ENCODE data around the gene RAB23. TPM values are rescaled to one million over a fixed set of nuclear protein-coding genes. Genes with fewer than 3 reads are reported as not detected.

Gene RAB23
- total RNA-seq, 1 donor from 2014 or later, result 18.8 TPM

DNA sequence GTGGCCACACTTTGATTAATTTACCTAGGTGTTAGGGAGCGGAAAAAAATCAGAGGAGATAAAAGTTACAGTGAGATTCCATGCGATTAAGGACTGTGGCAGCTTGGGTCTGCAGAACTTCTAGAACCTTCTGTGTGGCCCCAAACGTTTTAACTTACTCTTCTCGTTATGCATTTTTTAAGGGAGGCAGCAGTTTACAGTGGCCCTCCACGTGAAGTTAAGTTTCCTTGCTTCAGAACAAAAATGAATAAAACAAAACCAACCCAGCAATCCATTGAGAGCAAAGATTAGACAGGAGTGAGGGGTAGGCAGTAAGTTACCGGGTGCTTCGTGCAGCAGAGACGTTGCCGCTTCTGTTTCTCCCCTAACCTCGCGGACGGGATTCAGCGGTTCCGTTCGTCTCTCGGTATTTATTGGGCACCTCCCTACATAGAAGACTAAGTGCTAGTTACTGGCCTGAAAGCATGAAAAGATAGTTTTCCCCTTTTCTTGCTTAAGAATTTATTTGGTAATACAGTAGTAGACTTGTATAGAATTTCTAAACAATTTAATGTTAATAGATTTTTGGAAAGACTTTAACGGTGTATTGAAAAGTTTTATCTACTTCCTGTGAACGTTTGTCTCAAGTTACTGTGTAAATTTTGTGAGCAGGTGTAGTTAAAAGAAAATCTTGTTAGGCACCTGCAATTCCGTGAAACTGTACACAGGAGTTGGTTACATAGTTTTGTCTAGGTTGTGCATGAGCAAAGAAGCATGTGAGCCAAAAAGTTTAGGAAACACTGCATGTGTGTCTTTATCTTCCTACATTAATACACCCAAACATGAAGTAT lies 48.8 kb downstream of the RAB23 start:
- Histone ChIP-seq H3K4me1 (ENCODE audit: control insufficient read depth in 3 of 3, insufficient read depth in 3 of 3, low read length in 3 of 3) (peaks cover 6 to 19% (median 16%) of the 10 kb centered on the region in 3 donors), H3K27me3 (ENCODE audit: control insufficient read depth in 3 of 3, insufficient read depth in 3 of 3, low read length in 3 of 3) (no peaks in the 10 kb centered on the region), H3K4me3 (ENCODE audit: low read length in 3 of 3) (peak overlapping the region; percentile 79 to 90 (median 85)), H3K36me3 (ENCODE audit: control insufficient read depth in 3 of 3, insufficient read depth in 3 of 3, low read length in 3 of 3) (no peaks in the 10 kb centered on the region), H3K9ac (ENCODE audit: low read depth in 1 of 3, low read length in 3 of 3) (peak overlapping the region; percentile 85 to 88 (median 87)), H3K9me3 (ENCODE audit: control insufficient read depth in 3 of 3, low read length in 3 of 3) (no peaks in the 10 kb centered on the region), H3K27ac (ENCODE audit: low read depth, low read length) (peak overlapping the region; percentile 88)

DNA sequence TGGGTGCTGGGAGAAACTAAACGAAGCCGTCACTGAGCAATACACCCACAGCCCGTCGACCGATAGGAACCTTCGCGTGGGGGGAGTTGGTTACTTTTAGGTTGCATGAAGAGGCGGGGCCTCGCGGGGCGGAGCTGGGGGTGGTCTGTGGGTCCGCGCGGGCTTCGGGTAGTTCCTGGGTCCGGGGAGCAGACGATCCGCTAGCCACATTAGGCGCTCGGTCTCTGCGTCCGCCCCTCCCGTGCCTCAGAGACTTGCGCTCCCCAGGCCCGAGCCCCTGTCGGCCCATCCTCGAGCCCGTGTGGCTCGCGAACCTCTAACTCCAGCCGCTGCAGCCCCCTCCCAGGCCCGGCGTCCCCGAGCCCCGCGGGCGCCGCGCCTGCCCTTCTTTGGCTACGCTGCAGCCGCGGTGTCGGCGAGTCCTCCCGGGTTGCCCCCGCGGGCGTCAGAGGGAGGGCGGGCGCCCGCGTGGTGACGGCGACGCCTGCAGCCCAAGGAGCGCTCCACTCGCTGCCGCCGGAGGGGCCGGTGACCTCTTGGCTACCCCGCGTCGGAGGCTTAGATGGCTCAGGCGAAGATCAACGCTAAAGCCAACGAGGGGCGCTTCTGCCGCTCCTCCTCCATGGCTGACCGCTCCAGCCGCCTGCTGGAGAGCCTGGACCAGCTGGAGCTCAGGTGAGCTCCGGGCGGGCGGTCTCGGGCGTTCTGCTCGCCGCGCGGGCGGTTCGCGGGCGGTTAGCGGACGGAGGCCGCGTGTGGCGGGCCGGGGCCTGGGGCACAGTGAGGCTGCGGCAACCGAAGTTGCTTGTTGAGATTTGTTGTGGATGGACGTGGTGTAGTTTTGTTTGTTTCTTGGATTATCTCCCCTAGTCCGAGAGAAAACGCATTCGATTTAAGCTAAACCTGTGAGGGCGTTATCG lies 49.7 kb downstream of the RAB23 start, which contains the start of gene BAG2:
BAG2 (plus strand) TSS at position 191 of the 920 bp plus-strand sequence; CDS start at position 563, 372 bp downstream.
- Histone ChIP-seq H3K4me1 (ENCODE audit: control insufficient read depth in 3 of 3, insufficient read depth in 3 of 3, low read length in 3 of 3) (peaks cover 2 to 10% (median 8%) of the 10 kb centered on the region in 3 donors), H3K9me3 (ENCODE audit: control insufficient read depth in 3 of 3, low read length in 3 of 3) (no peaks in the 10 kb centered on the region), H3K36me3 (ENCODE audit: control insufficient read depth in 3 of 3, insufficient read depth in 3 of 3, low read length in 3 of 3) (no peaks in the 10 kb centered on the region), H3K4me3 (ENCODE audit: low read length in 3 of 3) (peak within 1 kb of the TSS; percentile 79 to 90 (median 85)), H3K9ac (ENCODE audit: low read depth in 1 of 3, low read length in 3 of 3) (peak within 1 kb of the TSS; percentile 85 to 88 (median 87)), H3K27ac (ENCODE audit: low read depth, low read length) (peak within 1 kb of the TSS; percentile 88), H3K27me3 (ENCODE audit: control insufficient read depth in 3 of 3, insufficient read depth in 3 of 3, low read length in 3 of 3) (no peaks in the 10 kb centered on the region)

DNA sequence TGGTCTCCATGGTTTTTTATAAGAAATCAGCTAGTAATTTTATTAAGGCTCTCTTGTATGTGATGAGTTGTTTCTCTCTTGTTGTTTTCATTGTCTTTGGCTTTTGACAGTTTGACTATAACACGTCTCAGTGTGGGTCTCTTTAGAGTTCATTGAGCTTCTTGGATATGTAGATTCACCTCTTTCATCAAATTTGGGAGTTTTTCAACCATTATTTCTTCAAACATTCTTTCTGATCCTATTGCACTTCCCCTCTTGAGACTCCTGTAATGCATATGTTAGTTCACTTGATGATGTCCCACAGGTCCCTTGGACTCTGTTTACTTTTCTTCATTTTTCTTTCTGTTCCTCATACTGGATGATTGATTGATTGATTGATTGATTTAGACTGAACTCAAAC lies 57.0 kb downstream of the RAB23 start:
- H3K27ac ChIP-seq (ENCODE audit: low read depth, low read length), result no peak overlapping the region
- H3K27me3 ChIP-seq (ENCODE audit: control insufficient read depth in 3 of 3, insufficient read depth in 3 of 3, low read length in 3 of 3), result no peaks in the 10 kb centered on the region
- peaks cover 0 to 2% (median 0%) of the 10 kb centered on the region in 3 donors for H3K9me3 ChIP-seq (ENCODE audit: control insufficient read depth in 3 of 3, low read length in 3 of 3)
- H3K36me3 ChIP-seq (ENCODE audit: control insufficient read depth in 3 of 3, insufficient read depth in 3 of 3, low read length in 3 of 3), result peaks cover 9 to 10% (median 9%) of the 10 kb centered on the region in 3 donors
- H3K4me1 ChIP-seq (ENCODE audit: control insufficient read depth in 3 of 3, insufficient read depth in 3 of 3, low read length in 3 of 3), result no peaks in the 10 kb centered on the region
- H3K9ac ChIP-seq (ENCODE audit: low read depth in 1 of 3, low read length in 3 of 3), result no peak overlapping the region
- H3K4me3 ChIP-seq (ENCODE audit: low read length in 3 of 3), result no peak overlapping the region

DNA sequence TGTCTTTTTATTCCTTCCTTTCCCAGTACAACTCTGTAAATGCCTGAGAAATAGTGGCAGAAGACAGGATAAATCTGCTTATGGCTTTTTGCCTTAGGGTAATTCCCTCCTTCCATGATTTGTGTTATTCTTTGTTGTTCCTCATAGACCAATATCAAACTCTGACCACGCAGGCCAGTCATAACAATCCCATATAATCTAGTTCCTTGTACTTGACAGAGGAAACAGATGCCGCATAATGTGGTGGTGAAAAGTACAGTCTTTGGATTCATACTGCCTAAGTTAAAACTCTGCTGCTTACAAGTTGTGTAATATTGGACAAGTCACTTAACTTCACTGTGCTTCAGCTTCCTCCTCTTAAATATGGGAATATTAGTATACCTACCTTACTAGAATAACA lies 58.2 kb downstream of the RAB23 start:
- no peak overlapping the region for H3K4me3 ChIP-seq (ENCODE audit: low read length in 3 of 3)
- H3K36me3 ChIP-seq (ENCODE audit: control insufficient read depth in 3 of 3, insufficient read depth in 3 of 3, low read length in 3 of 3), result peaks cover 9 to 10% (median 9%) of the 10 kb centered on the region in 3 donors
- no peaks in the 10 kb centered on the region for H3K27me3 ChIP-seq (ENCODE audit: control insufficient read depth in 3 of 3, insufficient read depth in 3 of 3, low read length in 3 of 3)
- no peaks in the 10 kb centered on the region for H3K4me1 ChIP-seq (ENCODE audit: control insufficient read depth in 3 of 3, insufficient read depth in 3 of 3, low read length in 3 of 3)
- peaks cover 0 to 2% (median 0%) of the 10 kb centered on the region in 3 donors for H3K9me3 ChIP-seq (ENCODE audit: control insufficient read depth in 3 of 3, low read length in 3 of 3)
- no peak overlapping the region for H3K27ac ChIP-seq (ENCODE audit: low read depth, low read length)
- no peak overlapping the region for H3K9ac ChIP-seq (ENCODE audit: low read depth in 1 of 3, low read length in 3 of 3)

DNA sequence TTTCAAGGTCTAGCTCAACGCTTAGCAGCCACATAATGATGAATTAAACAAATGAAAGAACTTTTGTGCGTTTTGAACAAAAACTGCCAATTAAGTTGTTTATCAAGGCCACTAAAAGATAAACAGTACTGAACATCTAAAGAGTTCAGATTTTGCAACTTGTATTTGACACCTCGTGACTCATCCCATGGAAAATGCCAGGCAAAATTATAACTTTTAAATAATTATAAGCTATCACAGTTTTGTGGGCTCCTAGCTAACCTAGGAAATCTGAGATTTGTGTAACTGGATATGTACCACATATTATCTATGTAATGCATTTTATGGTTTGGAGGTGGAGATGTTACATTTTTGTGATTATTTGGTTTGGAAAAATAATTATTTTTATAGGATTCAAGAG lies 59.6 kb downstream of the RAB23 start:
- no peaks in the 10 kb centered on the region for H3K4me1 ChIP-seq (ENCODE audit: control insufficient read depth in 3 of 3, insufficient read depth in 3 of 3, low read length in 3 of 3)
- peaks cover 0 to 2% (median 0%) of the 10 kb centered on the region in 3 donors for H3K9me3 ChIP-seq (ENCODE audit: control insufficient read depth in 3 of 3, low read length in 3 of 3)
- peaks cover 9 to 14% (median 10%) of the 10 kb centered on the region in 3 donors for H3K36me3 ChIP-seq (ENCODE audit: control insufficient read depth in 3 of 3, insufficient read depth in 3 of 3, low read length in 3 of 3)
- H3K9ac ChIP-seq (ENCODE audit: low read depth in 1 of 3, low read length in 3 of 3), result no peak overlapping the region
- no peaks in the 10 kb centered on the region for H3K27me3 ChIP-seq (ENCODE audit: control insufficient read depth in 3 of 3, insufficient read depth in 3 of 3, low read length in 3 of 3)
- H3K4me3 ChIP-seq (ENCODE audit: low read length in 3 of 3), result no peak overlapping the region
- no peak overlapping the region for H3K27ac ChIP-seq (ENCODE audit: low read depth, low read length)

DNA sequence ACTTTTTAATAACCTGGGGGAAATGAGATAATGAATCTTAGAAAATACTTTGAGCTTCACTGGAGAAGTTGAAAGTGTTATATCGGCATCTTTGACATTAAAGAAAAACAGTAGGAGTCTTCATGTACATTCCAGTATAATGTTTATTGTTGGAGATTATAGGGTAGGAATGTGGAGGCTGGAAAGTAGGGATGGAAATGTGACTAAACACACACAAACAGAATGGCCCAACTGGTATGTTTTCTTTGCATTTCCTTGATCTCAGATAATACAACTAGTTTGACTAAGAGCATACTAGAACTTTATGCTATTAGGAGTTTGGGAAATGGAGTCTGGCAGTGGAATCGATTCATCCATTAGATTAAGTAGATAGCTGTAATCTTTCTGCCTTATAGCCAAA lies 60.1 kb downstream of the RAB23 start:
- peaks cover 9 to 14% (median 10%) of the 10 kb centered on the region in 3 donors for H3K36me3 ChIP-seq (ENCODE audit: control insufficient read depth in 3 of 3, insufficient read depth in 3 of 3, low read length in 3 of 3)
- H3K4me3 ChIP-seq (ENCODE audit: low read length in 3 of 3), result no peak overlapping the region
- no peaks in the 10 kb centered on the region for H3K4me1 ChIP-seq (ENCODE audit: control insufficient read depth in 3 of 3, insufficient read depth in 3 of 3, low read length in 3 of 3)
- no peak overlapping the region for H3K9ac ChIP-seq (ENCODE audit: low read depth in 1 of 3, low read length in 3 of 3)
- H3K27ac ChIP-seq (ENCODE audit: low read depth, low read length), result no peak overlapping the region
- H3K27me3 ChIP-seq (ENCODE audit: control insufficient read depth in 3 of 3, insufficient read depth in 3 of 3, low read length in 3 of 3), result no peaks in the 10 kb centered on the region
- H3K9me3 ChIP-seq (ENCODE audit: control insufficient read depth in 3 of 3, low read length in 3 of 3), result peaks cover 0 to 2% (median 0%) of the 10 kb centered on the region in 3 donors

DNA sequence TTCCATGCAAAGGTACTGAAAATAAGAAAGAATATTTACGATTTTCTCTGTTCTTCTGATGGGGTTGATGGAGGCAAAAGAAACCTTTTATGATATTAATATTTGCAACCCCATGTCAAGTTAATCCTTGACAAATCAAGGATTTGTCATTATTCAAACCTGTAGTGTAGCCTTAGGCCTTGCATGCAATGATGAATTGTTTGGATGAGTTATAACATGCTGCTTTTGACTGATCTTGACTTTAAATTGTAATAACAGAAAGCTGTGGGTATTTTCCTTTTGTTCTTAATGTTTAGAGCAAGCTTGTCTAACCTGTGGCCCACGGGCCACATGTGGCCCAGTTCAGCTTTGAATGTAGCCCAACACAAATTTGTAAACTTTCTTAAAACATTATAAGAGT lies 63.0 kb downstream of the RAB23 start:
- H3K4me3 ChIP-seq (ENCODE audit: low read length in 3 of 3), result no peak overlapping the region
- no peaks in the 10 kb centered on the region for H3K9me3 ChIP-seq (ENCODE audit: control insufficient read depth in 3 of 3, low read length in 3 of 3)
- no peaks in the 10 kb centered on the region for H3K4me1 ChIP-seq (ENCODE audit: control insufficient read depth in 3 of 3, insufficient read depth in 3 of 3, low read length in 3 of 3)
- H3K9ac ChIP-seq (ENCODE audit: low read depth in 1 of 3, low read length in 3 of 3), result no peak overlapping the region
- H3K27ac ChIP-seq (ENCODE audit: low read depth, low read length), result no peak overlapping the region
- H3K36me3 ChIP-seq (ENCODE audit: control insufficient read depth in 3 of 3, insufficient read depth in 3 of 3, low read length in 3 of 3), result peaks cover 2 to 17% (median 10%) of the 10 kb centered on the region in 3 donors
- no peaks in the 10 kb centered on the region for H3K27me3 ChIP-seq (ENCODE audit: control insufficient read depth in 3 of 3, insufficient read depth in 3 of 3, low read length in 3 of 3)

DNA sequence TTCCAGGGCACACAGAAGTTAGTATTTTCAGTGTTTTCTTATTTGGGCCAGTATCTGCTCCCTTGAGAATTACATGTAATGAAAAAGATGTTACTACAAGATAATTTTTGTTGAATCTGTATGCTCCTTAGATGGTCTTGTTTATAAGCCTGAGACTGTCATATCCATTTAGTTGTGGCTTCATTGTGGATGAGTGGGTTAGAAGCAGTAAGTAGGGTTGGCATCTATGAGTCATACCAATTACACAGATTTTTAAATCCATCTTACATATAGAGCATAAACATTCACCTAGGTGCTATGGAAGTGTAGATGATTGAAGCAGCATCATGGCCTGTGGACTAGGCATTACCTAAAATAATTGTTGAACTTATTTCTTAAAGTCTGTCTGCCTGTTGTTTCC lies 63.4 kb downstream of the RAB23 start:
- H3K36me3 ChIP-seq (ENCODE audit: control insufficient read depth in 3 of 3, insufficient read depth in 3 of 3, low read length in 3 of 3), result peaks cover 4 to 21% (median 14%) of the 10 kb centered on the region in 3 donors
- no peak overlapping the region for H3K4me3 ChIP-seq (ENCODE audit: low read length in 3 of 3)
- no peak overlapping the region for H3K27ac ChIP-seq (ENCODE audit: low read depth, low read length)
- no peaks in the 10 kb centered on the region for H3K4me1 ChIP-seq (ENCODE audit: control insufficient read depth in 3 of 3, insufficient read depth in 3 of 3, low read length in 3 of 3)
- H3K9me3 ChIP-seq (ENCODE audit: control insufficient read depth in 3 of 3, low read length in 3 of 3), result no peaks in the 10 kb centered on the region
- H3K27me3 ChIP-seq (ENCODE audit: control insufficient read depth in 3 of 3, insufficient read depth in 3 of 3, low read length in 3 of 3), result no peaks in the 10 kb centered on the region
- H3K9ac ChIP-seq (ENCODE audit: low read depth in 1 of 3, low read length in 3 of 3), result no peak overlapping the region

DNA sequence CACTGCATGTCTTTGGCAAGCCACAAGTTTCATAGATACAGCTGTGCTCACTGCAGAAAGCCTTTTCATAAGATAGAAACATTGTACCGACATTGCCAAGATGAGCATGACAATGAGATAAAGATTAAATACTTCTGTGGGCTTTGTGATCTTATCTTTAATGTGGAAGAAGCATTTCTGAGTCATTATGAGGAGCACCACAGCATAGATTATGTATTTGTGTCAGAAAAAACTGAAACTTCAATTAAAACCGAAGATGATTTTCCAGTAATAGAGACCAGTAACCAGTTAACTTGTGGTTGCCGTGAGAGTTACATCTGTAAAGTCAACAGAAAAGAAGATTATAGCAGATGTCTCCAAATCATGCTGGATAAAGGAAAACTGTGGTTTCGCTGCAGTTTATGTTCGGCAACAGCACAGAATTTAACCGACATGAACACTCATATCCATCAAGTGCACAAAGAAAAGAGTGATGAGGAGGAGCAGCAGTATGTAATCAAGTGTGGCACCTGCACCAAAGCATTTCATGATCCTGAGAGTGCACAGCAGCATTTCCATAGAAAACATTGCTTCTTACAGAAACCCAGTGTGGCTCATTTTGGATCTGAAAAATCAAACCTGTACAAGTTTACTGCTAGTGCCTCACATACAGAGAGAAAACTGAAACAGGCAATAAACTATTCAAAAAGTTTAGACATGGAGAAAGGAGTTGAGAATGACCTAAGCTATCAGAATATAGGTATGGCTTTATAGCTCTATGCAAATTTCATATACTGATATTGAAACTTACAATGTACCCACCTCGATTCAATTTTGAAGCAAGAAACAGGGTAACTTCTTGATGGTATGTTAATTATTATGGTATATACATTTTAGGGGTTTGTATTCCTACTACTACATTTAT lies 73.9 kb downstream of the RAB23 start:
- no peaks in the 10 kb centered on the region for H3K27me3 ChIP-seq (ENCODE audit: control insufficient read depth in 3 of 3, insufficient read depth in 3 of 3, low read length in 3 of 3)
- no peaks in the 10 kb centered on the region for H3K9me3 ChIP-seq (ENCODE audit: control insufficient read depth in 3 of 3, low read length in 3 of 3)
- no peak overlapping the region for H3K9ac ChIP-seq (ENCODE audit: low read depth in 1 of 3, low read length in 3 of 3)
- no peaks in the 10 kb centered on the region for H3K4me1 ChIP-seq (ENCODE audit: control insufficient read depth in 3 of 3, insufficient read depth in 3 of 3, low read length in 3 of 3)
- peaks cover 12 to 31% (median 22%) of the 10 kb centered on the region in 3 donors for H3K36me3 ChIP-seq (ENCODE audit: control insufficient read depth in 3 of 3, insufficient read depth in 3 of 3, low read length in 3 of 3)
- H3K27ac ChIP-seq (ENCODE audit: low read depth, low read length), result no peak overlapping the region
- H3K4me3 ChIP-seq (ENCODE audit: low read length in 3 of 3), result no peak overlapping the region
